GM12891 (cell line): ENCODE measurements around the gene WASHC2C.
"Not testable (repeated sequence)": the region's sequence is repeated elsewhere in the genome, so short reads cannot be mapped to it uniquely, and the experiment has no call there.

Experiments
- PAX5 ChIP-seq: IDR thresholded peaks from 2 replicates; pipeline ENCODE4 v1.6.1; 2011; ENCODE audit warnings: low read length, moderate library complexity, mild to moderate bottlenecking; ENCODE audit not compliant: insufficient read depth, severe bottlenecking
- POLR2A ChIP-seq: IDR thresholded peaks from 2 replicates; pipeline ENCODE4 v1.6.1; 2011; ENCODE audit warnings: low read depth, low read length, control low read depth
- POLR2AphosphoS5 ChIP-seq: IDR thresholded peaks from 2 replicates; pipeline ENCODE4 v1.6.1; 2011; ENCODE audit warnings: low read depth, low read length, control low read depth
- POU2F2 ChIP-seq: IDR thresholded peaks from 2 replicates; pipeline ENCODE4 v1.6.1; 2011; ENCODE audit warnings: low read depth, mild to moderate bottlenecking, control low read depth, low read length, moderate library complexity
- SPI1 ChIP-seq: IDR thresholded peaks from 2 replicates; pipeline ENCODE4 v1.6.1; 2011; ENCODE audit warnings: low read depth, low read length, control low read depth
- TAF1 ChIP-seq: IDR thresholded peaks from 2 replicates; pipeline ENCODE4 v1.6.1; 2011; ENCODE audit warnings: low read depth, low read length, control low read depth

DNA sequence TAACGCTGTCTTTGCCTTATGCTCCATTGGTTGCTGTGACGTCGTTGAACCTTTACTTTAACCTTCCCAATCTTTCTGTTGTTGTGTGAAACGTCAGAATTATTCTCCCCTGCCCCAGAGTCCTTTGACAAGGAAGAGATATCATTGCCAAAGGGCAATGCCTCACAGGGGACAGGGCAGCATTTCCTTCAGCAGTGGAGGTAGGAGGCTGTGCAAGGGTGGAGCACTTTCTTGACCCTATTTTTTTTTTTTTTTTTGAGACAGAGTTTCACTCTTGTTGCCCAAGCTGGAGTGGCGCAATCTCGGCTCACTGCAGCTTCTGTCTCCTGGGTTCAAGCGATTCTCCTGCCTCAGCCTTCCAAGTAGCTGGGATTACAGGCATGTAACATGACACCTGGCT is 14.5 kb downstream of the WASHC2C start:
- not testable (repeated sequence) for TF ChIP-seq POLR2AphosphoS5, POLR2A, TAF1, SPI1, POU2F2, PAX5
